AG10803 (cell line): Measurements from ENCODE around the gene LRRN2.

Experiments used
- DNase-seq: peaks from one replicate; pipeline ENCODE4 v3.0.0; 2010; ENCODE audit warnings: low read depth
- H3K4me3 ChIP-seq: 2 replicates; pipeline ENCODE4 v1.5.1; 2011; ENCODE audit warnings: mild to moderate bottlenecking, low read length, control low read depth
- CTCF ChIP-seq: conservative IDR thresholded peaks from 2 replicates; pipeline ENCODE4 v1.5.1; 2011; ENCODE audit warnings: mild to moderate bottlenecking, low read length, control low read depth, inconsistent platforms

Gene LRRN2

DNA sequence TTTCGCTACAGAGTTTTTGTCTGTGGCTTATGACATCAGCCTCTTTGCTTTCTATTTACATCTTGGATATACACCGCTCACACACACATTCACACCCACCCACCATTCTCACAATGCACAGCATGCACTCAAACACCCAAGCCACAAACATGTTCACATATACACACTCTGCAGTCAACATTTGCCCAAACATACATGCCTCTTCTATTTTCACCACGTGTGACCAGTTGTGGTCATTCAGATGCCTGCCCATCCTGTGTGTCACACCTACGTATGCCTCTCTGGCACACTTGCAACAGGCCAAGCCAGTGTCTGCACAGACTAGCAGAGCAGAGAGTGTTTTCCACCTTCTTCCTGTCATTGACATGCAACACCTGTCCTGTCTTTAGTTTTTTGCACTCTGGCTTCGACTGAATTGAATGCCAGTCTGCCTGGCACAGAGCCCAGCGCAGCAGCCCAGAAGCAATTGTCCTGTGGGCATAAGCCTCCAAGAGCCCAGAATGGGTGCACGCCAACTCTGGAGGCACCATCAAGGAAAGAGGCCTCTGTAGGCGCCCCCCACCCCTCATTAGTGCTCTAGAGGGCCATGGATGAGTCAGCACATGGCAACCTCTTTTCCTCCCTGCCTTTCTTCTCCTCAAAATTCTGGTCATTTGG, 37.7 kb upstream of the LRRN2 start:
- no peak for DNase-seq
- no peak overlapping the region for H3K4me3 ChIP-seq
- TF ChIP-seq CTCF = no peak

DNA sequence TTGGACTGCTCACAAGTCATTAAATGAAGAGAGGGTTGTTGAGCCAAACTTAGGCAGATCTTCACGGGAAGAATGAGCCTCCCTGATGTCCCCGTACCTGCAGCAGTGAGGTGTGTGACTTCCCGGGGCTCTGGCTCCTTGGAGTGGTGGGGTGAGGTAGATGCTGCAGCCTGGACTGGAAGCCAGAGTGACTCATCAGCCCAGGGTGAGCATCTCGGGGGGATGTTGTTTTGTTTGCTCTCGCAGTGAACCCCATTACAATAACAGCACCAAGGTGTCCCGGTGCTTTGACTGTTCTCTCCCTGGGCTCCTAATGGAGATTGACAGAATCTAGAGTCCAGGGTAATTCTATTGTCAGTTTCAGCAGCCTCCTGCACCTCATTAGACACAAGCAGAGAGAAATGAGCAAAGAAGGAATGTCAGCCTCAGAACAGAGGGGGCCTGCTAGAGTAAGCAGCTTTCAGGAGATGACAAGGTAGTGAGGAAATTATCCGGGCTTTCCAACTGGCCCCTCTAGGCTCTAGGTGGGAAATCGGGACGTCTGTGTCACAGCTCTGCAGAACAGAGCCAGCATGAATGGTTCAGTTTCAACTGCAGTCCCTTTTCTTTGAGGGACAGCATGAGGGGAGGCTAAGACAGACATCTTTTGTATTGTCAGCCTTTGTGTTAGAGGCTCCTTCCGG, 36.0 kb upstream of the LRRN2 start:
- no peak overlapping the region for H3K4me3 ChIP-seq
- no peak for DNase-seq
- no peak for TF ChIP-seq CTCF

DNA sequence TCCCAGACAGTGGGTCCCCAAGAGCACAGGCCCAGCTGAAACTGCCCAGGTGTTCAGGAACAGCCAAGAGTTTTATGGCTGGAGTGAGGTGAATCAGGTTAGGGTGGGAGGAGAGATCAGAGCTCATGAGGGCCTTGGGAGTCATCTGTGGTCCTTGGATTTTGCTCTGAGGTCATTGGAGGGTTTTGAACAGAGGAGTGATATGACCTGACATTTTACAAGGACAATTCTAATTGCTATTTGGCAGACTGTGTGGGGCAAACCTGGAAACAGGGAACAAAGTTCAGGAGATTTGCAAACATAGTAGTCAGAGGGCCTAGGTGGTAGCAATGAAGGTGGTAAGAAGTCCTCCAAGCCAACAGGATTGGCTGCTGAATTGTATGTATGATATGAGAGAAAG, 31.1 kb upstream of the LRRN2 start:
- H3K4me3 ChIP-seq = no peak overlapping the region
- no peak for TF ChIP-seq CTCF
- no peak for DNase-seq

DNA sequence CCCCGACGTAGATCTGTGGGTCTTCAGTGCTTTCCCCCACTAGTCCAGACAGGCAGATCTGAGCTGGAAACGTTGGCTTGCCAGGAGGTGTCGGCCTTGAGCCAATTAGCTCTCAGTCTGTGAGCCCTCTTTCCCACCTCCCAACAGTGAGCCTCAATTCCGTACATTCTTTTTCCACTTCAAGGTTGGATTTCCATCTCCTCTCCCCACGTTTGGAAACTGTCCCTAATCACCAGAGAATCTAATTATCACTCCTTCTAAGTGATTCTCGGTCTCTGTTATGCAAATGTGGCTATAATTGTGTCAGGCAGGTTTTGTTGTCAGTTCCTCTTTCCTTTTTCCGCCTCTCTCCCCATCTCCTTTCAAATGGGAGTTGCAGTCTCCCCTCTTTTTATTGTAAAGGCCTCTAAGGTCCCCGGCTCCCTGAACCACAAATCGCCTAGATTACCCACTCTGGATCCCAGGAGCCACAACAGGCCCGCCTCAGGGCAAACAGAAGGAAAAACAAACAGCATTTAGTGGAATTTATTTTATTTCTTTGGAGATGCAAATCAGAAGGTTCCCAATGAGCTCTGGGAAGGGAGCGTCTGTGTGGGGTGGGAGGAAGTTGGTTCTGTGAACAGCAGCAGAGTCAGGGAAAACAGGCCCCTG, 29.4 kb upstream of the LRRN2 start:
- no peak overlapping the region for H3K4me3 ChIP-seq
- no peak for TF ChIP-seq CTCF
- DNase-seq = no peak

DNA sequence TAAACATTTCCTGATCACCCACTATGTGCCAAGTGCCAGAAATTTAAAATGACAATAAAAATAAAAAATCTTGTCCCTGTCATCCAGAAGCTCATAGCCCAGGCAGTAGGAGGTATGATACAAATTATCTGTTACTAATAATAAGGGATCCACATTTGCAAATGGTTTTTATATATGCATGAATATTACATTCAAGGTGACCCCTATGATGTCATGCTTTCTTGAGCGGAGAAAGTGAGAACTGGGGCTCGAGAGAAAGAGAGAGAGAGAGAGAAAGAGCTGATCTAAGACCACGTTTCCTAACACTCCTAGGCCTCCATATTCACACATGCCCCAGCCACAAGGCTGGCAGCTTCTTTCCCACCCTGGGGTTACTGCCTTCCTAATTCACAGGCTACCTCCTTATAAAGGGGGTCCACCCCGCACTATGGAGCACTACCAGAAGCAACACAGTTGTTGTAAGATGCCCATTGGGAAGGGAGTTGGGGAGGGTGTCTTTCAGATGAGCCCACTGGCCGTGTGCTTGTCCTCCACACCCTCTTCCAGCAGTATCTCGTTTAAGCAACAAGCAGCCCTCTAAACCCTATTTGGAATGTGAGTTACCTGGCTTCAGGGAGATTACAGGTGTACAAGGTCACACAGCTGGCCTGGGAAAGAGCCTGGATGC, 28.8 kb upstream of the LRRN2 start:
- no peak overlapping the region for H3K4me3 ChIP-seq
- no peak for TF ChIP-seq CTCF
- DNase-seq = no peak

- TF ChIP-seq CTCF = no peak
- DNase-seq = no peak
- H3K4me3 ChIP-seq = no peak overlapping the region
Measured at GRCh38 chr1:204713541-204713940, 28.0 kb upstream of the LRRN2 start.
